Measurements from ENCODE around the gene NTSR1.

NTSR1 gene

DNA sequence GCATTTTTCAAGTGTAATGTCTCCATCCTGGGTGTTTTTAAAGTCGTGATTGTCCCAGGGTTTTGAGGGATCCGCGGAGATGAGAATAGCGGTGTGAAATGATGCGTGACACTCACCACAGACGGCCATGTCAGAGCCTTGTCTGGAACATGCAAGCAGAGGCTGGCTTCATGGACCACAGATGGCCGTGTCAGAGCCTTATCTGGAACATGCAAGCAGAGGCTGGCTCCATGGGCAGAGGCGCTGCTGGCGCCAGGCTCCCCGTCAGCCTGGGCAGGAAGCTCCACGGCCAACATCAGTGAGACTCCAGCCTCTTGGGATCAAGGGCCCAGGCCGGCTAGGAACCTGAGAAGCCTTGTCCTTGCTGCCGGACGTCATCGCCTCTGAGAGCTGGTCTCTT lies 80.0 kb downstream of the NTSR1 start:
- DNase-seq (ENCODE audit: low read depth), result no peak

- no peak for DNase-seq (ENCODE audit: low read depth)
These were observed 81.4 kb downstream of the NTSR1 start for GRCh38 chr20:62790075-62790474.

DNA sequence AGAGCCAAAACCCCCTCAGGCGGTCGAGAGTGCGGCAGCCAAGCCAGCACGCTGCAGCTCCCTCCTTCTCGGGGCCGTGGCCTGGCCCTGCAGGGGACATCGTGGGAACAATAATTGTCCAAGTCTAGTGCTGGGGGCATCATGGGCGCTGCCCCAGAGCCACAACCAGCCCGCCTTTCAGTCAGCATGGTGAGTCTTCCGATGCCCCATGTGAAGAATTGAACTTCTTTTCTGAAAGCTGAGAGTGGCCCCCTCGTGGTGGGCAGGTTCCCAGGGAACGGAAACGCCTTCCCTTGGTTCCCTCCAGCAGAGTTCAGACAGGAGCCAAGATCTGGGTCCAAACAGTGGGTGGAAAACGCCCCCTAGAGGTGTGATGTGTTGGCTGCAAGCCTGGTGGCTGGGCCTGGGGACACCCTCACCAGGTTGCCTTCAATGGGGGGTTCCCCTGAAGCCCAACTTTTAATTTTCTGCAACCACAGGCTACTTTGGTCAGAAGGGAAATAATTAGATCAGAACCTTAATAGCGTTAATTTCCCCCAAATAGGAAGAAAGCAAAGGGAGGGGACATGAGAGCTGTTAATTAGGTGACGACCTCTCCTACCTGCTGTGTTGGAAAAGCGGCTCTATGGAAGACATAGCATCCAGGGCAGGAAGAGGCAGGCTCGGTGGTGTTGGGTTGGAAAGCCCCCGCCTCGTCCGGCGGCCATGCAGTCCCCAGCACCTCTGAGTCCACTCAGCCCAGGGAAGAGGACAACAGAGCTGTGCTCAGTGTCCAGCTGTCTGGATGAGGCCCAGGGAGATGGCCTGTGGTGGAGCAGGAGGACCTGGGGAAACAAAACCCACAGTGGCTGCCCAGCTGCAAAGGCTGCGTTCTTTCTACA lies 82.9 kb downstream of the NTSR1 start:
- DNase-seq (ENCODE audit: low read depth), result peak; percentile 98

- peak; percentile 83 for DNase-seq (ENCODE audit: low read depth)
These were observed 83.7 kb downstream of the NTSR1 start for GRCh38 chr20:62792182-62792939.

- DNase-seq (ENCODE audit: low read depth), result no peak
These were observed 84.5 kb downstream of the NTSR1 start for GRCh38 chr20:62792940-62793756.

DNA sequence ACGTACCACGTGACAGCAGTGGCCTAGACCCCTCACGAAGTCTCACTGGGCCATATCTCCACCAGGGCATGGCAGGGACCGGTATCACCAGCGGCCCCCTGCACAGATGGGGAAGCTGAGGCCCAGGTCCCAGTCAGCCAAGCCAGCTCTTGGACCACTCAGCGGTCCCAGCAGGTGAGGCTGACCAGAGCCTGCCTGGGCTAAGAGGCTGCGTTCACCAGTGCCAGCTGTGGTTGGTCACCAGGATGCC lies 85.0 kb downstream of the NTSR1 start:
- no peak for DNase-seq (ENCODE audit: low read depth)

DNA sequence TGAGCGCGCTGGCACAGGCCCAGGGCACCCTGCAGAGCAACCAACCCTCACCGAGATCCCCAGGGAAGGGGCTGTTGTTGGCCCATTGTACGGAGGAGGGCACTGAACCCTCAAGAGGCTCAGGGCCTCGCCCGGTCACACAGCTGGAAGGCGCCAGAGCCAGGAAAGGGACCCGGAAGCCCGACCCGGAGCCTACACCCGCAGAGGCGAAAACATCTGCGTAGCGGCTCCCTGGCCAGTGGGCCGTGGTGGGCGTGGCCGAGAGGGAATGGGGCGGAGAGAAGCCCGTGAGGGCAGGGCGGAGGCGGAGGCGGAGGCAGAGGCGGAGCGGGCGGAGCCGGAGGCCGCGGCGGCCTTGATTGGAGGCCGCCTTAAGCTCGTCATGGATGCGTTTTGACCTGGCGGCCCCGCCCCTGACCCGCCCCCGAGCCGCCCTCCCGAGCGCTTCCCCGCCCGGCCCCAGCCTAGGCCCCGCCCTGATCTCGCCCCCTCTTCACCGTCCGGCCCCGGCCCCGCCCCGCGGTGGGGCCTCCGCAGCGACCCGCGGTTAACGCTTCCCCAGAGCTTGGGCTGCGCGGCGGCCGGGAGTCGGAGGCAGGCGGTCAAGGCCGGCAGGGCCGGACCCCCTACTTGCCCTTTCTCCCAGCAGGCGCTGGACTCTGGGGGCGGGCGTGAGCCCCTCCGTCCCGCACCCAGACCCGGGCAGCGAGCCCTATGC lies 85.5 kb downstream of the NTSR1 start:
- DNase-seq (ENCODE audit: low read depth), result peak; percentile 99

DNA sequence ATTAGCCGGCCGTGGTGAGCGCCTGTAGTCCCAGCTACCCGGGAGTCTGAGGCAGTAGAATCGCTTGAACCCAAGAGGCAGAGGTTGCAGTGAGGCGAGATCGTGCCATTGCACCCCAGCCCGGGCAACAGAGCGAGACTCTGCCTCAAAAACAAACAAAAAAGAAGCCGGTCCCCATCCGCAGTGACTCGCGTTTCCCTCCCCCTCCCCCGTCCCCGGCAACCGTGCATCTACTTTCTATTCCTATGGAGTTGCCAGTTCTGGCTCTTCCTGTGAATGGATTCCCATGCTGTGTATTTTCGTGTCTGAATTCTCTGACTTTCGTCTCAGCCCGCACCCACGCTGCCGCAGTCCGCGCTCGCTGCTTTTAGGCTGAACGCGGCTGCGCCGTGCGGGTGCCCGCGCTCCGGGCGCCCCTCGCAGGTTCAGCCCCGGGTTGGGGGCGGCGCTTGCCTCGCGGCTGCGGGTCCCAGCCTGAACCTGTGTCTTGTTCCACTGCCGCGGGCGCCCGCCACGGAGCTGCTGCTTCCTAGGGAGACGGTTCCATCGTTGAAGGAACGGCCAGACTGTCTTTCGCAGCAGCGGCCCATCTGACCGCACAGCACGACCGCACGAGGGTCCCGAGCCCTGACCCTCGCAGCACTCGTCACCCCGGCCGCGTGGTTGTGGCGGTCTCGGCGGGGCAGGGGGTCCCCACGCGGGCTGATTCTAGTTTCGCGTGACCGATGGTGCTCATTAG lies 86.6 kb downstream of the NTSR1 start:
- peak; percentile 77 for DNase-seq (ENCODE audit: low read depth)

DNA sequence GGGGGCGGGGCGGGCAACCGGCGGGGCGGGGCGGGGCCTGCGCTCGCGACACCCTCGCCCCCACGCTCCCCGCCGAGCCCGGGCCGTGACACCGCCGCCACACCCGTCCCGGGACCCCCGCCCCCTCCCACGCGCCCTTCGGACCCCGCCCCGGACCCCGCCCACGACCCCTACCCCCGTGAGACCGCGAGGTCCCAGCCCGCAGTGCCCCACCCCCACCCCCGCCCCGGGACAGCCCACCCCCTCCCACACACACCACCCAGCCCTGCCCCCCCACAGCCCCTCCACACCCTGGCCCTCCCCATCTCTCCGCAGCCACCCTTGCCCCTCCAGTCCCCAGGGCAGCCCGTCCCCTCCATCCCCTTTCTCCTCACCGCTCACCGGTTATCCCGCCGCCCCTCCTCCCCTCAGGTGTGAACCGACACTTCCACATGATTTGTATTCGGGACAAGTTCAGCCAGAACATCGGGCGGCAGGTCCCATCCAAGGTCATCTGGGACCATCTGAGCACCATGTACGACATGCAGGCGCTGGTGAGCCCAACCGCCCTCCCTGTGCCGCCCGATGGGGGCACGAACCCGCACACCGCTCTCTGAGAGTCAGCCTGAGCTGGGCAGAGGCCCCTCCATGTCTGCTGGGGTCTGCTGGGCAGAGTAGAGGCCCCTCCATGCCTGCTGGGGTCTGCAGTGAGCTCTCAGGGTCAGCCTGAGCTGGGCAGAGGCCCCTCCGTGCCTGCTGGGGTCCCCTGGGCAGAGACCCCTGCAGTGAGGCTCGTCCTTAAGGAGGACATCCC lies 88.3 kb downstream of the NTSR1 start:
- DNase-seq (ENCODE audit: low read depth), result no peak

GRCh38 chr20:62797671-62798532 lies 89.3 kb downstream of the NTSR1 start:
- no peak for DNase-seq (ENCODE audit: low read depth)

- DNase-seq (ENCODE audit: low read depth), result no peak
These were observed 90.4 kb downstream of the NTSR1 start for GRCh38 chr20:62799036-62799435.

DNA sequence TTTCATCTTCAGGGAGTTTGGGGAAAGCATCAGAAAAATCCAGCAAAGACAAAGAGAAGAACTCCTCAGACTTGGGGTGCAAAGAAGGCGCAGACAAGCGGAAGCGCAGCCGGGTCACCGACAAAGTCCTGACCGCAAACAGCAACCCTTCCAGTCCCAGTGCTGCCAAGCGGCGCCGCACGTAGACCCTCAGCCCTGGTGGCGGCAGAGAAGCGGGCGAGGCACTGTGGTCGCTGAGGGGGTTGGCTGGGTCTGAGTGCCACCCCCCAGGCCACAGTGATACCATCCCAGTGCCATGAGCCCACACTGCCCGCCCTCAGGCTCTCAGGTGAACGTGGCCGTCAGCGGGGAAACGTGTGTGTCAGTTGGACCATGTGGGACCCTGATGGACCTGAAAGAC lies 90.8 kb downstream of the NTSR1 start:
- no peak for DNase-seq (ENCODE audit: low read depth)

GRCh38 chr20:62799873-62800272 lies 91.2 kb downstream of the NTSR1 start:
- DNase-seq (ENCODE audit: low read depth), result peak; percentile 43

- no peak for DNase-seq (ENCODE audit: low read depth)
These were observed 92.0 kb downstream of the NTSR1 start for GRCh38 chr20:62800314-62801259.

DNA sequence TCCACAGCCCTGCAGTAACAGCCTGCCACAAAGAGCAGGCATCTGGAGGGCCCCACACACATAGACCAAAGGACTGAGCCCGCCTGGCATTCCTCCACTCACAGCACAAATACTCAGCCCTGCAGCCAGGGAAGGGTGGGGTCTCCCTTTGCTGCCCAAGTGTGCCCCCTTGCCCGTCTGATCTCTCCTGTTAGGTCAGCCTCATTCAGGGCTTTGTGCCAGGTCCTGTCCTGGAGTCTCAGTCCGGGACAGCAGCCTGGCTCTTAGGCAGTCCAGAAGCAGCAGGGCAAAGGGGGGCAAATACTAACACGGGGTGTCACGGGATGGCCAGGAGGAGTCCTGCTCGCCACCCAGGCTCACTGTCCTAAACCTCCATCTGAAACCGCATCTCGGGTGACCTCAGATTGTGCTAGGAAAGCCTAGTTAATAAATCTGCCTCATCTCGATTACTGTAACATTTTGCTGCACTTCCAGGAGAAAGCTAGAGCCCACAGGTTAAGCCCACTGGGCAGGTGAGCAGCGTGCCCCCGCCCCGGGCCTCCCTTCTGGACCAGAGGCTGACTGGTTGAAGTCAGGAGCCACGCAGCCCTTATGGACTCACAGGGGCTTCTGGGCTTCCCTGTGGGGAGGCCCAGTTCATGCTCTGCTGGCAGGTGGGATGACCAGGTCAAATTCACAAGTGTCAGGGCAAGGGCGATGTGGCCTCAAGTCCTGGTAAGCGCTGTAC lies 92.8 kb downstream of the NTSR1 start:
- DNase-seq (ENCODE audit: low read depth), result no peak

DNA sequence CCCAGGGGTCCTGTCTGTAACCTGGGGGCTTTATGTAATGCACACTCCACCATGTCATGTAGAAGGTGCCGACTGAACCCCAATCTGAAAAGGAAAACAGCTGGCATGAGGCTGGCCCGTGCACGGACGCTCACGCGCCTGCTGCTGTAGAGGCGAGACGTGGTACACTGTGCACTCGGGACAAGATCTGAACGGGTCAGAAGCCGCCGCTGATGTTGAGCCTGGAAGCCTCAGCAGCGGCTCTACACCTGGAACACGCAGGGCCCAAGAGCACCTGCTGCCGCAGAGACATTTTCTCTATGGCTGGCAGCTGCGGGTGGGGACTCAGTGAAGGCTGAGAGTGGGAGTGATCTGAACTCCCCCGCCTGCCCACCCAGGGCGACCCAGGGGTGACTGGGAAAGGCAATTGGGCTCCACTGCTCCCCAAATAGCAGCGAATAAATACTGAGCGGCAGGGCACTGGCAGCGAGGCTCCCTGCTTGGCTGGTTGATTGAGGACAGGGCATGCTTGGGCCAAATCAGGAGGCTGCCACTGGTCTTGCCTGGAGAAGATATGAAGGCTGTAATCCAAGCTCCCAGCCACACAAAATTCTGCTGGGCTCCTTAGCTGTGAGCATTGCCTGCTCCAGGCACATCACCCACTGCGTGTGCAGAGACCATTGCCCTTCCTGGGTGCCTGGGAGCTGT lies 93.5 kb downstream of the NTSR1 start:
- DNase-seq (ENCODE audit: low read depth), result no peak

DNA sequence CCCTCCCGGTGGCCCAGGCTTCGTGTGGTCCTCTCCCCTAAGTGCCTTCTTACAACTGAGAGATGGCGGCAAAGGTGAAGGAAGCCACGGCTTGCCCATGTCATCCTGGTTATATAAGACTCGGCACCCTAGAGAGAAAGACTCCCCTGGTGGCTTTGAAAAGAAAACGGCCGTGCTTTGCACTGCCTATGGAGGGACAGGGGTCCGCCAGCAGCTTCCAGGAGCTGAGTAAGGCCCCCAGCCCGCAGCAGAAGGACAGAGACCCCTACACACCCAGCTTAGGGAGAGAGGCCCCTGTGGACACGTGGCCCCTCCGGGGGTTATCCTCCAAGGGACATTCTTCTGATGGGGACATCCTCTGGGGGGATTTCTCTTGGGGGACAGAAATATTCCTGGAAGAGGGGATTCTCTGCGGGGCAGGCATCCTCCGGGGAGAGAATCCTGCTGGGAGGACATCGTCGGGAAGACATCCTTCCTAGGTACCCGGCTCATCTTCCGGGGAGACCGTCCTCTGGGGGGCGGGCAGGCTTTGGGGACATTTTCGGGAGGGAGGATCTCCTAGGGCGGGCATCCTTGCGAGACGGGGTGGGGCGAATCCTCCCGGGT lies 95.5 kb downstream of the NTSR1 start:
- peak; percentile 44 for DNase-seq (ENCODE audit: low read depth)
